Anterior cingulate cortex (tissue), 58 donors: ENCODE results near the gene LRRC1.

Experiments
- DNase-seq, 58 donors: peaks; one replicate each; lab custom pipeline; 2025; lab: John Stamatoyannopoulos, UW

LRRC1 gene

GRCh38 chr6:53944543-53944942, 149.7 kb downstream of the LRRC1 start:
- no peak for DNase-seq

DNA sequence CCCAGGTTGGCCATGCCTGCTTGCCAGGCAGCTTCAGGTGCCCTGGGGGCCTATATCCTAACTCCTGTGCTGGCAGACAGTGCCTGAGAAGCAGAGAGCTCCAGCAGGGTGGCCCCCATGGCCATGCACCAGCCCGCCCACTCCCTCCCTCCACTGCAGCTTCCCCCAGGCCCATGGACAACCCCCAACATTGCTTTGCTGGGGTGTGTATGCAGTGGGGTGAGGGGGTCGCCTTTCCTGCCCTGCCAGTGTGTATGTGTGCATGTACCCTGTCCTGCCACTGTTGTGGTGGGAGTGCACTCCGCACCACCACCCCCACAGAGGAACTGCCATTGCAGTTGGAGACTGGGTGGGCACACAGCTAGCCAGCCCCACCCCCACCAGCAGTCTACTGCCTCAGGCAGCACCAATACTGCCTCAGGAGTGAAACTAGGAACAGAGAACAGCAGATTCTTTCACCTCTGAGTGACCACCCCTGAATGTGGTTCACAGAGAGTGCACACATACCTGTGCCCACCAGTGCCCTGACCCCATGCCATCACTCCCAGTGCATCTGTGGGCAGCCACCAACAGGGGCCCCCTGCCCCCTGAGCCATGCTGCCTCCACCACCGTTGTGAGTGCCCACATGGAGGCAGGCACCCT, 151.1 kb downstream of the LRRC1 start:
- DNase-seq, result no peak

- DNase-seq, result no peak
Observed at GRCh38 chr6:53947780-53948179, 153.0 kb downstream of the LRRC1 start.

GRCh38 chr6:53951383-53951782, 156.6 kb downstream of the LRRC1 start:
- DNase-seq, result no peak

GRCh38 chr6:53956068-53956711, 161.4 kb downstream of the LRRC1 start:
- DNase-seq, result peak in 56 of 58 donors; percentile 10 to 82 (median 59)

DNA sequence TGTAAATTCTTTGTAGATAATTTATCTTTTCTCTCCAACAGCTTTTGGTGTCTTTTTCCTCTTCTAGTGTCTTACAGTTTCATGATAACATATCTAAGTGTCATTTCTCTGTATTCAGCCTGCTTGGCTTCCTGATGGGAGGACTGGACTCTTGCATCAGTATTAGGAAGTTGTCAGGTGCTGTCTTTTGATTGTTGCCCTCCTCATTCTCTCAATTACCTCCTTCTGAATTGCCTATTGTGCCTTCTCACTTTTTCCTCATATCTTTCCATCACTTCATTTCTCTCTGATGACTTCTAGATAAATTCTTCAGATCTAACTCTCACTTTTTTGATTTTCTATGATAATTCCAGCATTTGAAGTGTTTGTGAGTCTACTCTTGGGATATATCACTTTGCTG, 162.0 kb downstream of the LRRC1 start:
- no peak for DNase-seq

DNA sequence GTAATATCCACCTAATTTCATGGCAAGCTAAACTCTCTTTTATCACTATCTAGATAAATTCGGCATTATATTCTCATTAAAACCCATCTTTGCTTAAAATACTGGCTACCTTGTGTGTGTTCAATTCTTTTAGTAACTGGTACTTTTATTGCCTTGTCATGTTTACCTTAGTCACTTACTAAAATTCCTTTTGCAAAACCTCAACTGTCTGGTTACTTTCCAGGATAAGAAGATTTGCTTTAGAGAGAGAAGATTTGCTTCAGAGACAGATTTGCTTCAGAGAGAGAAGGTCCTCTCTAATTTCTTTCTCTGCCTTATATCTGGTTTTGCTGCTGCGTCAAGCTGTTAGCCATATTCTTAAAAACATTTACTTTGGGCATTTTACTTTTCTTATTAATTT, 164.9 kb downstream of the LRRC1 start:
- no peak for DNase-seq

- DNase-seq, result no peak
Observed at GRCh38 chr6:53960311-53960710, 165.5 kb downstream of the LRRC1 start.

DNA sequence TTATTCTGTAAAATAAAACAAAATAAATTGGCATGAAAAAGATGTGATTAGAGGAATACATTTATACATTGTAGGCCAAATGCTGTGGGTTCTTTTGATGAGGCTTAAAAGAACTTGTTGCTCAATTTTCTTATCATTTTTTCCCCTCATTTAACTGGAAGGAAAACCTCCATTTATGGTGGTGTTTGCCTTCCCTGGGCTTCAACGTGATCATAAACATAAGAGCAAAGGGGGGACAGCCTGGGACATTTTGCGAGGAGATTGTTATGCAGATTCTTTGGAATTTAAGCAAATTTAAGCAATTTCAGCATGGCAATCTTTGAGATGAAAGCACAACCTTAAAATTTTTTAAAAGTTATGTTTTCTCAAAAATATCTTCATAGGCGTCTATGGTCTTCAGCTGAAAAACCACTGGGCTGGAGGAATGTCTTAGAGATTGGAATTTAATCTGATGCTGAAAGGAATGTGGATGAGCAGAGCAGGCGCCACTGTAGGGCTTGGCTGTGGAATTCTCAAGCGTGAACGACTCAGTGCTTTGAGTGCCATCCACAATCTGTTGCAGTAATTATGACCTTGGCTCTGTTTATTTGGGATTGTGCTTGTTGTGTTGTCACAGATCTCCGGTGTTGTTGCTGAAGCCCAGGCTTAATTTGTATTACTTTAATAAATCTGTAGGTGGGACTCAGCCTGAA, 167.0 kb downstream of the LRRC1 start:
- no peak for DNase-seq

DNA sequence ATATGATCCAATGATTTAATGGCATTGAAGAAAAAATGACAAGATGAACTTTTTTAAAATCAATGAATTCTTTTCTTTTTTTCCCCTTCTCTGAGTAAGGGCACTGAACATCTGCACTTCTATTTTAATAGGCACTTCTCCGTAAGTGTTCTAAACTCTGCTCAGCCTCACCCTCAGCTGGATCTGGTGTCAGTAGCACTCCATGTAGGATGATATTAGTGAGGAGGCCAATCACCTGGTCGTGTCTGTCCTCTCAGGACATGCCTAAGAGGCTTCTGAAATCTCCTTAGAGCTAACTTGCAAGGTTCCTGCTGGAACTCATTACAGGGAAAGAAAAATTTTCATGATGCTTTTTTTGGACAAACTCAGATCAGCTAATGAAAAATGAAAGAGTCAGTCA, 167.8 kb downstream of the LRRC1 start:
- DNase-seq, result no peak

DNA sequence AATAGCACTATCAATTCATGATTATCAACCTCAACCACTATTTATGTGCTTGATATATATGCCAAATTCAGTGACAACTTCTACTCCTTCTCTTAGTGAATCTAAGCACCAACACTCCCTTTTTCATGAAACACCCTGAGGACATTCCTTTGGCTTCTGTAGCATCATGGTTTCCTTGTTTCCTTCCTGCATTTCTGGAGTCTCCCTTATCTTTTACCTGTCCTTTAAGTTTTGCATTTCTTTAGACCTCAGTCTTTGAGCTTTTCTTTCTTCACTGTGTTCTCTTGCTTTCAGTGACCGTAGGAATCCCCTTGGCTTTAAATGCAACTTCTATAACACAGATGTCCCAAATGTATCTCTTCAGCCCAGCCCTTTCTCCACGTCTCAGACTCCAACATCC, 172.6 kb downstream of the LRRC1 start:
- no peak for DNase-seq
